DND-41 (cell line): ENCODE data around the gene ESR1.

Experiments used
- ATAC-seq: fragments of 200-7000 bp; cut with Tn5 transposase; 3 replicates; pipeline ENCODE4 v1.9.1; 2021; ENCODE audit warnings: low read depth; ENCODE audit not compliant: insufficient read depth
- DNase-seq: peaks from one replicate; pipeline ENCODE4 v3.0.0-alpha.2; 2020
- H2AFZ ChIP-seq: 2 replicates; pipeline ENCODE4 v1.6.0; 2012; ENCODE audit warnings: low read depth, low read length
- H3K27ac ChIP-seq: 2 replicates; pipeline ENCODE4 v1.5.1; 2012; ENCODE audit warnings: low read length, inconsistent platforms
- H3K27me3 ChIP-seq: fragments of 200-600 bp; sonication (generic); 2 replicates; pipeline ENCODE4 v1.6.0; 2012; ENCODE audit warnings: low read length, mild to moderate bottlenecking, inconsistent platforms; ENCODE audit not compliant: insufficient read depth, poor library complexity
- H3K36me3 ChIP-seq: 2 replicates; pipeline ENCODE4 v1.5.1; 2012; ENCODE audit warnings: low read length, inconsistent platforms; ENCODE audit not compliant: insufficient read depth
- H3K4me1 ChIP-seq: 2 replicates; pipeline ENCODE4 v1.5.1; 2012; ENCODE audit warnings: mild to moderate bottlenecking, low read length; ENCODE audit not compliant: insufficient read depth
- H3K4me2 ChIP-seq: 2 replicates; pipeline ENCODE4 v1.6.0; 2012; ENCODE audit warnings: mild to moderate bottlenecking, moderate library complexity, low read length, inconsistent platforms; ENCODE audit not compliant: insufficient read depth
- H3K4me3 ChIP-seq, 2 experiments: fragments of 200-600 bp in 1 of 2; shearing (Covaris generic) in 1 of 2; 2 replicates each; pipeline ENCODE4 v1.5.1; 2012 to 2016; ENCODE audit warnings: inconsistent platforms in 2 of 2, low read length in 2 of 2, mild to moderate bottlenecking in 2 of 2, low read depth in 1 of 2, moderate library complexity in 1 of 2
- H3K79me2 ChIP-seq: 2 replicates; pipeline ENCODE4 v1.6.0; 2012; ENCODE audit warnings: low read length, inconsistent platforms; ENCODE audit not compliant: insufficient read depth
- H3K9ac ChIP-seq: 2 replicates; pipeline ENCODE4 v1.6.0; 2012; ENCODE audit warnings: low read depth, mild to moderate bottlenecking, inconsistent platforms, low read length, moderate library complexity
- H3K9me3 ChIP-seq: 2 replicates; pipeline ENCODE4 v1.5.1; 2012; ENCODE audit warnings: low read length, moderate library complexity, mild to moderate bottlenecking, inconsistent platforms; ENCODE audit not compliant: insufficient read depth, severe bottlenecking
- H4K20me1 ChIP-seq: 2 replicates; pipeline ENCODE4 v1.6.0; 2012; ENCODE audit warnings: low read length; ENCODE audit not compliant: insufficient read depth
- EZH2 ChIP-seq: IDR thresholded peaks from 3 replicates; pipeline ENCODE4 v1.6.1; 2012; ENCODE audit warnings: borderline replicate concordance, low read depth, mild to moderate bottlenecking, moderate library complexity, low read length, inconsistent platforms; ENCODE audit not compliant: severe bottlenecking
- TF ChIP-seq, protein P1 (sequence below): IDR thresholded peaks from 2 replicates; pipeline ENCODE4 v1.5.1; 2012; ENCODE audit warnings: borderline replicate concordance, low read length, moderate library complexity, mild to moderate bottlenecking; ENCODE audit not compliant: poor library complexity, severe bottlenecking; ENCODE audit errors: extremely low read depth

The ESR1 gene

DNA sequence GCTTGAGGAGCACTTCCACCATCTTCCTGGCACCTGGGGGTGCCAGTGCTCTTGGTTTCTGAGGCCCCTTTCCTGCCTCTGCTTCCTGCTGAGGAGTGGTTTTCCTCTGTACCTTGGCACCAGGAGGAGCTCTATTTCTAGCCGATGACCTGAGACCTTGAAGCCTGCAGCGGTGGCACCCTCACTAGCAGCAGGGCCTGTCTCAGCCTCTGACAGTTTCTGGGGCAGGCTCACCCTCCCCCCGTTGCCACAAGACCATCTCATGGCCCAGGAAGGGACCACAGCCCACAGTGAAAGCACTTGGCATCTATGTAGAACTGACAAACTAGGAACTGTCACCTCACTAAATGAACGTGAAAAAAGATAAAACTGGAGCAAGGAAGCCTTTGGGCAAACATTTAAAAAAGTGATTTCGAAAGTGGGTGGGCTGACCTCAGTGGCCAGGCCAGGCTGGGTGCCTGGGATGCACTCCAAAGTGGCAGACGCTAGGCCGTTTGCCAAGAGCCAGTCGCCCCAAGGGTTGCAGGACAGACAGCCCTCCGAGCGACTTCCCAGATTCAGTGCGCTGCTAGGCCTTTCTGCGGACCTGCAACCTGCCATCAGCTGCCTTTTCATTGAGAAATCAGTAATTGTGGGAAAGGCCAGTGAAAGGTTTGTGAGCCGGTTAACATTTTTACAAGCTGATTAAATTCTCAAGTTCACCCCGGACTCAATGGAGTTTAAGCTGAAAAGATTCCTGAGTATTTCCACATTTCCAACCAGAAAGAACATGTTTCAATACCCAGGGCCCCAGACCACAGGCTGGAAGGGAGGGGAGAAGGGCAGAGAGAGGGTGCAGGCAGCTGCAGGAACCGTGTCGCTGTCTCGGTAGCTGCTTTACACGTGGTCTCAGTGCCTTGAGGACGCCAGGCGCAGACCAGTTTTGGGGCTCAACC is 303.7 kb downstream of the ESR1 start:
- no peak overlapping the region for H2AFZ ChIP-seq
- H3K4me3 ChIP-seq, result no peak overlapping the region
- no peak for TF ChIP-seq EZH2
- TF ChIP-seq, protein P1, sequence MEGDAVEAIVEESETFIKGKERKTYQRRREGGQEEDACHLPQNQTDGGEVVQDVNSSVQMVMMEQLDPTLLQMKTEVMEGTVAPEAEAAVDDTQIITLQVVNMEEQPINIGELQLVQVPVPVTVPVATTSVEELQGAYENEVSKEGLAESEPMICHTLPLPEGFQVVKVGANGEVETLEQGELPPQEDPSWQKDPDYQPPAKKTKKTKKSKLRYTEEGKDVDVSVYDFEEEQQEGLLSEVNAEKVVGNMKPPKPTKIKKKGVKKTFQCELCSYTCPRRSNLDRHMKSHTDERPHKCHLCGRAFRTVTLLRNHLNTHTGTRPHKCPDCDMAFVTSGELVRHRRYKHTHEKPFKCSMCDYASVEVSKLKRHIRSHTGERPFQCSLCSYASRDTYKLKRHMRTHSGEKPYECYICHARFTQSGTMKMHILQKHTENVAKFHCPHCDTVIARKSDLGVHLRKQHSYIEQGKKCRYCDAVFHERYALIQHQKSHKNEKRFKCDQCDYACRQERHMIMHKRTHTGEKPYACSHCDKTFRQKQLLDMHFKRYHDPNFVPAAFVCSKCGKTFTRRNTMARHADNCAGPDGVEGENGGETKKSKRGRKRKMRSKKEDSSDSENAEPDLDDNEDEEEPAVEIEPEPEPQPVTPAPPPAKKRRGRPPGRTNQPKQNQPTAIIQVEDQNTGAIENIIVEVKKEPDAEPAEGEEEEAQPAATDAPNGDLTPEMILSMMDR, result peak; percentile 18
- no peak overlapping the region for H3K4me2 ChIP-seq
- no peaks in the 10 kb centered on the region for H3K9me3 ChIP-seq
- no peaks in the 10 kb centered on the region for H3K27me3 ChIP-seq
- no peaks in the 10 kb centered on the region for H3K4me1 ChIP-seq
- H3K36me3 ChIP-seq, result no peaks in the 10 kb centered on the region
- ATAC-seq (peak; percentile 49; the same call in 1 of the 3 replicates), DNase-seq (peak; percentile 5)
- H4K20me1 ChIP-seq, result no peaks in the 10 kb centered on the region
- no peaks in the 10 kb centered on the region for H3K79me2 ChIP-seq
- H3K9ac ChIP-seq, result no peak overlapping the region
- no peak overlapping the region for H3K27ac ChIP-seq

DNA sequence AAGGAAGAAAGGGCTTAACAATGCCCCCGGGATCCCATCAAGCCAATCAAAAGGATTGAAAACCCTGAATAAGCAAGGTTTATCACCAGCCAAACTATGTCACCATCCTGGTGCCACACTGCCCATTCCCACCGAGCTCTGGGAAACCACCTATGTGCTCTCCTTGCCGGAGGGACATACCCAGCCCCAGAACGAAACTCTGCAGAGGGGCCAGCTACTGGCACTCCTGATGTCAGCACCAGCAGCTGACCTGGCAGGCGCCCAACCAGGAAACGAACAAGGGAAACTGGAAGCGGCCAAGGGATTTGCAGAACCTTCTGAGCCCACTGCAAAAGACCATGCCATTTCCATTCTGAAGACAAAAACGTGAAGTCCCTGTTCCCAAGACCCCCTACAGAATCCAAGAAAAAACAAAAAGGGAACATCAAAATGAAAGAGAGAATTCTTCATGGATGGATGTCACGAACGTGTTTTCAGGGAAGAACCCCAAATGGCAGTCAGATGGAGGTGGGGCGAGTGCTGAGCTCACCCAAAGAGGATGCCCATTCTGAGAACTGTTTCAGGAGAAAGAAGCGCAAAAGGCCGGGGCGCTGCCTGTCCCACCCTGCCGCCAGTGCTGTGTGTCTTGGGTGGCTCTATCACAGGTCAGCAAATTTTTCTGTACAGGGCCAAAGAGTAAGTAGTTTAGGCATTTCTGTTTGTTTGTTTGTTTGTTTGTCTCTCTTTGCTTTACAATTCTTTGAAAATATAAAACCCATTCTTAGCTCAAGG is 305.2 kb downstream of the ESR1 start:
- Histone ChIP-seq H3K9me3 (no peaks in the 10 kb centered on the region), H3K4me1 (no peaks in the 10 kb centered on the region), H3K27ac (no peak overlapping the region), H2AFZ (no peak overlapping the region), H3K27me3 (no peaks in the 10 kb centered on the region), H3K9ac (no peak overlapping the region), H3K79me2 (no peaks in the 10 kb centered on the region), H3K4me3 (no peak overlapping the region), H3K4me2 (no peak overlapping the region), H4K20me1 (no peaks in the 10 kb centered on the region), H3K36me3 (no peaks in the 10 kb centered on the region)
- ATAC-seq (no peak), DNase-seq (no peak)
- no peak for TF ChIP-seq EZH2
- TF ChIP-seq, protein P1, result no peak

DNA sequence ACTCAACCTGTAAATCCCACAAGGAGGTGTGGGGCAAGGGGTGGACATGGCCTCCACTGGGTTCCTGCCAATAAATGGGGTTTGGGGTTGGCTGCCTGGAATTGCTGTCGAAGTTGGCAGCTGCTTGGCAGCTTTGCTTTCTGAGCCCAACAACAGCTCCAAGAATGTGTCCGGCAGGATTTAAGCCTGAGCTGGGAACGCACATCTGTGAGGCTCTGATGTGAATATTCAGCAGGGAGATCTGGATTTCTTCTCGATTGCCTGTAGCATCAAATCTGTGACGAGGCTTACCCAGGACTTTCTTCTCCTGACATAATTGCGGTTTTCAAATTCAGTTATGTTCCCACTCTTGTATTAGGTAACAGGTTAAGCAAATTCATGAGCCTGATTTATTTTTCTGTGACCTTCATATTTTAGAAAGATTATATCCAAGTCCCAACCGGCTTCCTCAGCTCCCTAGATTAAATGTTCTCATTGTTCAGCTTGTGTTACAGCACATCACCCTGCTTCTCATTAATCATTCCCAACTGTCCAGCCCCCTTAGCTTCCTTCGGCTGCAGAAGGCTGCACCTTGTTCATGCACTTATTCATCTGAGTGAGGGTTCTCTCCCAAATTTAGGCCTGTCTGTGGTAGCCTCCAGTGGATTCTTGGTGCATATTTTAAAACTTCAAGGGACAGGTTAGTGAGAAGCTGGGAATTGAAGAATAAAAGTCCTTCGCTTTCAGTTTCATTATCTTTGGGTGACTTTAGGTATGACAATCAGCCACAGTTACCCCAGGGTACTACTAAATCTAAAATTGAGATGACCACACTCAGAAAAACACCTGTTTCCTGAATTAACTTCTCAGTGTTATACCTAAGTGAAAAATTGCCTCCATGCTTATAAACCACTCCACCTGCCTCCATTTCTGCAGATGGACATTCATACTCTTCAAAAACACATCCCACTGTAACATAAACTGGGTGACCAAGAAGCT is 310.0 kb downstream of the ESR1 start:
- H4K20me1 ChIP-seq, result no peaks in the 10 kb centered on the region
- H3K4me1 ChIP-seq, result no peaks in the 10 kb centered on the region
- no peaks in the 10 kb centered on the region for H3K9me3 ChIP-seq
- H3K4me3 ChIP-seq, result no peak overlapping the region
- ATAC-seq (no peak), DNase-seq (no peak)
- H3K79me2 ChIP-seq, result no peaks in the 10 kb centered on the region
- no peaks in the 10 kb centered on the region for H3K27me3 ChIP-seq
- TF ChIP-seq, protein P1, result no peak
- no peak for TF ChIP-seq EZH2
- no peak overlapping the region for H3K4me2 ChIP-seq
- H2AFZ ChIP-seq, result no peak overlapping the region
- peaks cover 6% of the 10 kb centered on the region; the same call in 1 of the 2 replicates for H3K36me3 ChIP-seq
- H3K9ac ChIP-seq, result no peak overlapping the region
- no peak overlapping the region for H3K27ac ChIP-seq
